Lower leg skin (tissue), 4 donors: Measurements from ENCODE around the gene MRPL38. TPM values are rescaled to one million over a fixed set of nuclear protein-coding genes. Genes with fewer than 3 reads are reported as not detected.

Experiments
- DNase-seq, 2 donors: peaks; one replicate each; pipeline ENCODE4 v3.0.0-alpha.2; 2019; ENCODE audit warnings: low spot score in 2 of 2
- H3K4me3 ChIP-seq: fragments of 200-600 bp; sonication (generic); 2 replicates; pipeline ENCODE4 v1.5.1; 2017; ENCODE audit warnings: mild to moderate bottlenecking, low read depth; ENCODE audit not compliant: poor library complexity, severe bottlenecking
- POLR2A ChIP-seq, 2 donors: fragments of 450-650 bp; IDR thresholded peaks; one replicate each; pipeline ENCODE4 v1.6.1; 2016 to 2017; ENCODE audit warnings: antibody characterized with exemption in 2 of 2, mild to moderate bottlenecking in 1 of 2, moderate library complexity in 1 of 2
- WGBS, 2 donors: methylation state at CpG; one replicate each; pipeline ENCODE4 v1.1.5; 2018; 5-methylcytosine and 5-hydroxymethylcytosine counted together
- intact Hi-C: fragments of 100-400 bp; cut with DNase I; formaldehyde crosslinking; loops from one replicate; pipeline ENCODE4 v1.15.0; 2023; ENCODE audit warnings: low total_unique reads
- total RNA-seq, 4 donors: library from RNA; depleted of rRNA; stranded (reverse); fragments of >200 nt; gene quantifications; one replicate each; pipeline ENCODE4 v1.1.0, GENCODE V29; 2016
- TF ChIP-seq, protein P1 (sequence below), 3 donors: fragments of 450-650 bp; IDR thresholded peaks; one replicate each; pipeline ENCODE4 v1.5.1; 2016; ENCODE audit warnings: antibody characterized with exemption in 3 of 3, mild to moderate bottlenecking in 3 of 3, moderate library complexity in 2 of 3

Gene MRPL38
- total RNA-seq, 4 donors from 2014 or later, result 36.5 to 64.7 (median 49.0) TPM

DNA sequence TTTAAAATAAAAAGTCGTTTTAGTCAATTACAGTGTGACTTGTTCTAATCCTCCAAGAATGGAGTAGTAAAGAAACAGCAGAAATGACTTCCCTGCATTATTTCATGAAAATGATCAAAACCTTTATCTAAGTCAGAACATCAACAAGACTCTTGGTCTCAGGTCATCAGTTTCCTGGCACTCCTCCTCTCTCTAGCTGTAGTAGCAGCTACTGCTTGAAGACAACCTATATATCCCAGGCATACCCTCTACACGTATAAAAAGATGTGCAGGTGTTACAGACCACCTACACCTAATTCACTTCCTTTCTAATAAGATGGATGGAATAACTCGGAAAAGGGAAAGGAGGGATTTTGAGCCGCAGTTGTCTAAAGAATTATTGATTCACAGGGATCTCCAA is 37.8 kb upstream of the MRPL38 start:
- no peak for DNase-seq
- intact Hi-C loops, result no loop called here
- 92 to 95% methylated on average over 4 of the region's 4 CpGs for WGBS, 2 donors
- H3K4me3 ChIP-seq, result no peak overlapping the region
- TF ChIP-seq, protein P1, sequence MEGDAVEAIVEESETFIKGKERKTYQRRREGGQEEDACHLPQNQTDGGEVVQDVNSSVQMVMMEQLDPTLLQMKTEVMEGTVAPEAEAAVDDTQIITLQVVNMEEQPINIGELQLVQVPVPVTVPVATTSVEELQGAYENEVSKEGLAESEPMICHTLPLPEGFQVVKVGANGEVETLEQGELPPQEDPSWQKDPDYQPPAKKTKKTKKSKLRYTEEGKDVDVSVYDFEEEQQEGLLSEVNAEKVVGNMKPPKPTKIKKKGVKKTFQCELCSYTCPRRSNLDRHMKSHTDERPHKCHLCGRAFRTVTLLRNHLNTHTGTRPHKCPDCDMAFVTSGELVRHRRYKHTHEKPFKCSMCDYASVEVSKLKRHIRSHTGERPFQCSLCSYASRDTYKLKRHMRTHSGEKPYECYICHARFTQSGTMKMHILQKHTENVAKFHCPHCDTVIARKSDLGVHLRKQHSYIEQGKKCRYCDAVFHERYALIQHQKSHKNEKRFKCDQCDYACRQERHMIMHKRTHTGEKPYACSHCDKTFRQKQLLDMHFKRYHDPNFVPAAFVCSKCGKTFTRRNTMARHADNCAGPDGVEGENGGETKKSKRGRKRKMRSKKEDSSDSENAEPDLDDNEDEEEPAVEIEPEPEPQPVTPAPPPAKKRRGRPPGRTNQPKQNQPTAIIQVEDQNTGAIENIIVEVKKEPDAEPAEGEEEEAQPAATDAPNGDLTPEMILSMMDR (IDR thresholded peaks at IDR 0.05), result no peak
- TF ChIP-seq POLR2A (IDR thresholded peaks at IDR 0.05), result no peak

DNA sequence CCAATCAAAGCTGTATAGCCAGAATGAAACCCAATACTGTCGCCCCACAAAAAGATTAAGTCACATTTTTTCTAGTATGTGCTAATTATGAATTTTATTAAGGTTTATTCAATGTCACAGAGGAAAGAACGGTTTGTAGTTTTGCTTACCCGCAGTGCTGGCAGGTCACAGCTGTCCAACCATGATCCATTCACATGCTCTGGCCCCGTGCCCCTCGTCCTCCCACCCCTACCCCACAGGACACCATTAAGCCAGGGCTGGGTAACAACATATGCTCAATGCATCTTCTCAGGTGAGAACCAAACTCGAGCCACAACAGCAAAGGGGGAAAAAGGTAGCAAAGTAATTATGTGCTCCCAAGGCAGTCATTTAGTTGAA is 36.7 kb upstream of the MRPL38 start:
- no peak for DNase-seq
- WGBS, 2 donors, result 40 to 41% methylated on average over 6 of the region's 6 CpGs
- TF ChIP-seq, protein P1 (IDR thresholded peaks at IDR 0.05), result no peak
- TF ChIP-seq POLR2A (IDR thresholded peaks at IDR 0.05), result no peak
- intact Hi-C loops, result no loop called here
- no peak overlapping the region for H3K4me3 ChIP-seq

DNA sequence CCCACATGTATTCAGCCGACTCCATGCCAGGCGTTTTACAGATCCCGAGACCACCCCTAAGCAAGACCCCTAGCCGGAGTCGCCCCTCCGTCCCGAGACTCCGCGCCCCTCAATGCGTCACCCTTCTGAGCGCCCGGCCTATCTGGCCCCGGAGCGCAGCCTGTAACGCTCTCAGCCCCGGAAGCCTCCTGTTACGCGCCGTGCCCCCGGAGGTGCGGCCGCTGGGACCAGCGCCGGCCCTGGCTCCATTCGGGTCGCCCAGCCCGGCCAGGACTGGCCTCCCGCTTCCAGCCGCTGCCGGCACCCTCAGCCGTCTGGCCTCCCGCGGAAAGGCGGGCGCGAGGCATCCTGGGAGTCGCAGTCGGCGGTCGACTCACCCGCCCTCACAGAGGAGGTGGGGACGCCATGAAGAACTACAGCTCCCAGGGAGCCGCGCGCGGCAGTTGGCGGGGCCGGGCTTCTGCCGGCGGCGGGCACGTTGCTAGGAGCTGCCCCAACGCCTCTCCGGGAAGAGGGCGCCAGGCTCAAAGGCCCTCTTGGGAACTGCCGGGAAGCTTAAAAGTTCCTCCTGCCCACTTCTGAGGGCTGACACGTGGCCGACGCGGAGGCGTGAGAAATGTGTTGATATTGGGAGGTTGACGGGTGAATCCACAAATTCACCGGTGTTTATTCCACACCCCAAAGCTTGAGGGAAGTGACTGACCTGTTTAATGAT is 36.2 kb upstream of the MRPL38 start, which contains the start of gene FBF1:
Gene FBF1 (minus strand): TSS at position 316 of the 715 bp plus-strand sequence. CDS start 2,893 bp downstream, outside the sequence.
- peak; percentile 88 to 98 for DNase-seq
- intact Hi-C loops, result no loop called here
- WGBS, 2 donors, result 0% methylated on average over 49 to 51 of the region's 63 CpGs
- no peak for TF ChIP-seq POLR2A (IDR thresholded peaks at IDR 0.05)
- TF ChIP-seq, protein P1 (IDR thresholded peaks at IDR 0.05), result no peak
- H3K4me3 ChIP-seq, result peak within 1 kb of the TSS; percentile 80

DNA sequence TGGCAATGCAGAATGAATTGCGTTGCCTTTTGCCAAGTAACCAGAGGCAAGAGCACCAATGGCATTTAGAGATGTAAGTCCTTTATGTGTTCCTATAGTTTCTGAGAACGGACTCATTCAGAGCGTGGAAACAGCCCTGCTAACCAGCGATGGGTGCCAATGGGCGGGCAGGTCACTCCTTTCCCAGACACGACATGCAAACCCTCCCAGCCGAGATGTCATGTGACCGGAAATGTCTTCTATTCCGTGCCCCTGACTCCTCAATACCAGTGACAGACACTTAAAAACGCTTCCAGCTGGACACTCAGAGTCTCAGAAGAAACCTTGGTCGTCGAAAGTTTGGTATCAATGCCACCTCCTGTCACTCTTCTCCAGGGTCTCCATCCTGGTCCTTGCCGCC is 33.0 kb upstream of the MRPL38 start:
- no peak for TF ChIP-seq POLR2A (IDR thresholded peaks at IDR 0.05)
- TF ChIP-seq, protein P1 (IDR thresholded peaks at IDR 0.05), result no peak
- WGBS, 2 donors, result 84 to 89% methylated on average over 13 of the region's 13 CpGs
- DNase-seq, result no peak
- H3K4me3 ChIP-seq, result no peak overlapping the region
- intact Hi-C loops, result no loop called here

DNA sequence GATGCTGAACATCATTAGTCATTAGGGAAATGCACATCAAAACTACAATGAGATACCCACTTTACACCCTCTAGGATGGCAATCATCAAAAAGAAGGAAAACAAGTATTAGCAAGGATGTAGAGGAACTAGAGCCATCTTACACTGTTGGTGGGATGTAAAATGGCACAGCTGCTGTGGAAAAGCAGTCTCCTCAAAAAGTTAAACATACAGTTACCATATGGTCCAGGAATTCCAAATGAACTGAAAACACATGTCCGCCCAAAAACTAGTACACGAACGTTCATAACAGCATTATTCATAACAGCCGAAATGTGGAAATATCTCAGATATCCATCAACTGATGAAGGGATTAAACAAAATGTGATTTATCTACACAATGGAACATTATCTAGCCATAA is 29.1 kb upstream of the MRPL38 start:
- TF ChIP-seq, protein P1 (IDR thresholded peaks at IDR 0.05), result no peak
- no peak for TF ChIP-seq POLR2A (IDR thresholded peaks at IDR 0.05)
- WGBS, 2 donors, result 68 to 75% methylated on average over 4 of the region's 4 CpGs
- intact Hi-C loops, result no loop called here
- no peak overlapping the region for H3K4me3 ChIP-seq
- DNase-seq, result no peak

DNA sequence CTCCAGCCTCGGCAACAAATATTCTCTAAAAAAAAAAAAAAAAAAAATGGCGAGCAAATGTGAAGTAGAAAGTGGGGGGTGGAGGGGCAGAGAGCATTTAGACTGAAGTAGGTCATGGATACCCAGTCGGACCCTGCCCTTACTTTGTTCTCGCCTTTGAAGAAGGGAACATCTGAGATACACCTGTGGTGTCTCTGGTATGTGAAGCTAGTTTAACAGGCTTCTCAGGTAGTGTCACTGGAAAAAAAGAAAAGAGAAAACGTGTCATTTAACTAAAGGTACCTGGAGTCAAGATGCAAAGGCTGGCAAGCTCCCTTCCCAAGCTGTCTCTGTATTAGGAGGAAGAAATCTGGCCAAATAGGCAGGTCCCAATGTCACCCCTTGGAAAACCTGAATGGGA is 28.2 kb upstream of the MRPL38 start:
- WGBS, 2 donors, result 68 to 80% methylated on average over 5 of the region's 5 CpGs
- H3K4me3 ChIP-seq, result no peak overlapping the region
- TF ChIP-seq, protein P1 (IDR thresholded peaks at IDR 0.05), result no peak
- intact Hi-C loops, result no loop called here
- DNase-seq, result no peak
